Glutamatergic neuron (in vitro differentiated cells): ENCODE measurements around the gene MPP3. TPM values are rescaled to one million over a fixed set of nuclear protein-coding genes. Genes with fewer than 3 reads are reported as not detected.
A peak's percentile ranks its signal among the peaks of the same experiment; 100 is the strongest.

Experiments
- DNase-seq: peaks from one replicate; pipeline ENCODE4 v3.0.0; 2022
- H3K27ac Mint-ChIP-seq: one replicate; pipeline ENCODE4 v1.8.0; 2020; ENCODE audit warnings: mild to moderate bottlenecking, mixed read lengths, inconsistent platforms; ENCODE audit not compliant: unreplicated experiment
- H3K27me3 Mint-ChIP-seq: one replicate; pipeline ENCODE4 v1.8.0; 2020; ENCODE audit warnings: mild to moderate bottlenecking, moderate library complexity, mixed read lengths, inconsistent platforms; ENCODE audit not compliant: unreplicated experiment
- H3K36me3 Mint-ChIP-seq: one replicate; pipeline ENCODE4 v1.8.0; 2020; ENCODE audit warnings: mild to moderate bottlenecking, mixed read lengths, inconsistent platforms; ENCODE audit not compliant: unreplicated experiment
- H3K4me1 Mint-ChIP-seq: one replicate; pipeline ENCODE4 v1.8.0; 2020; ENCODE audit warnings: mild to moderate bottlenecking, low read depth, mixed read lengths, inconsistent platforms; ENCODE audit not compliant: unreplicated experiment
- H3K4me3 Mint-ChIP-seq: one replicate; pipeline ENCODE4 v1.8.0; 2020; ENCODE audit warnings: mild to moderate bottlenecking, mixed read lengths, inconsistent platforms; ENCODE audit not compliant: unreplicated experiment
- H3K9me3 Mint-ChIP-seq: one replicate; pipeline ENCODE4 v1.8.0; 2020; ENCODE audit warnings: mild to moderate bottlenecking, moderate library complexity, mixed read lengths, inconsistent platforms; ENCODE audit not compliant: unreplicated experiment
- total RNA-seq: library from RNA; stranded (reverse); fragmentation: NEBNext Ultra II Directional; extraction: Animal tissue kit (Norgen Biotek cat#: 25700); gene quantifications from one replicate; pipeline ENCODE4 v1.2.1, GENCODE V29; 2021; ENCODE audit not compliant: unreplicated experiment
- TF ChIP-seq, protein P1 (sequence below): fragments of 200-600 bp; sonication (generic); IDR thresholded peaks from one replicate; pipeline ENCODE4 v1.5.0; 2021; ENCODE audit not compliant: partially characterized antibody, unreplicated experiment

Gene MPP3
- total RNA-seq, 1 donor from 2014 or later = 22.9 TPM

DNA sequence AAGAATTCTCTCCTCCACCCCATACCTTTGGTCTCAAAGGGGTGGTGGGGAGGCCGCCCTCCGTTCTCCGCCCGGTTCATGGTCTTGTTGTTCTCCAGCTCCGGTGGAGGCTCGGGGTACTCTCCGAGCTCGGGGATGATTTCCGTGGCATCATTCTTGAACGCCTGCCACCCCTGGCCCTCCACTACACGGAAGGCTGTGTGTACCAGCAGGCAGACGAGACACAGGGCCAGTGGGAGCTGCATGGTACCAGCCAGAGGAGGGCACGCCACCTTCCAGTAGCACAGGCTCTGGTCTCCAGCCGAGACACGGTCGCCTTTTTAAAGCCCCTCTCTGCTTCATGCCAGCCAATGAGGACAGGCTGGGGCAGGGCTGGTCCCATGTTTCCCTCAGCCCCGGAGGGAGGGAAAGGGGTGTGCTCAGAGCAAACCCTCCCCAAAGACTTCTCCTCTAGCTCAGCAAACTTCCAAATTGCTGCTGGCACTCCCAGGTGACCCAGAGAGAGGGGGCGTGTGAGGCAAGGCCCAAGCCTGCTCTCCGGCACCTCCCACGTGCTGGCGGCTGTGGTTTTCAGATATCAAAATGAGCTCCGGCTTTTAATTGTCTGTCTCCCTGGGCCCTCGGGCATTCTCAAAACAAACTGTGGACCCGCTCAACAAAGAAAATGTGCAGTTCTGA is 74.3 kb downstream of the MPP3 start, which contains the start of gene SOST:
Gene SOST (minus strand): TSS at position 295 of the 678 bp plus-strand sequence. CDS start 50 bp downstream, at position 245.
- TF ChIP-seq, protein P1, sequence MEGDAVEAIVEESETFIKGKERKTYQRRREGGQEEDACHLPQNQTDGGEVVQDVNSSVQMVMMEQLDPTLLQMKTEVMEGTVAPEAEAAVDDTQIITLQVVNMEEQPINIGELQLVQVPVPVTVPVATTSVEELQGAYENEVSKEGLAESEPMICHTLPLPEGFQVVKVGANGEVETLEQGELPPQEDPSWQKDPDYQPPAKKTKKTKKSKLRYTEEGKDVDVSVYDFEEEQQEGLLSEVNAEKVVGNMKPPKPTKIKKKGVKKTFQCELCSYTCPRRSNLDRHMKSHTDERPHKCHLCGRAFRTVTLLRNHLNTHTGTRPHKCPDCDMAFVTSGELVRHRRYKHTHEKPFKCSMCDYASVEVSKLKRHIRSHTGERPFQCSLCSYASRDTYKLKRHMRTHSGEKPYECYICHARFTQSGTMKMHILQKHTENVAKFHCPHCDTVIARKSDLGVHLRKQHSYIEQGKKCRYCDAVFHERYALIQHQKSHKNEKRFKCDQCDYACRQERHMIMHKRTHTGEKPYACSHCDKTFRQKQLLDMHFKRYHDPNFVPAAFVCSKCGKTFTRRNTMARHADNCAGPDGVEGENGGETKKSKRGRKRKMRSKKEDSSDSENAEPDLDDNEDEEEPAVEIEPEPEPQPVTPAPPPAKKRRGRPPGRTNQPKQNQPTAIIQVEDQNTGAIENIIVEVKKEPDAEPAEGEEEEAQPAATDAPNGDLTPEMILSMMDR = no peak
- Mint-ChIP-seq H3K27me3 (peaks cover 7% of the 10 kb centered on the region), H3K4me3 (no peak within 1 kb of the TSS), H3K36me3 (no peaks in the 10 kb centered on the region), H3K27ac (no peak within 1 kb of the TSS), H3K4me1 (no peaks in the 10 kb centered on the region), H3K9me3 (no peaks in the 10 kb centered on the region)
- DNase-seq = no peak

DNA sequence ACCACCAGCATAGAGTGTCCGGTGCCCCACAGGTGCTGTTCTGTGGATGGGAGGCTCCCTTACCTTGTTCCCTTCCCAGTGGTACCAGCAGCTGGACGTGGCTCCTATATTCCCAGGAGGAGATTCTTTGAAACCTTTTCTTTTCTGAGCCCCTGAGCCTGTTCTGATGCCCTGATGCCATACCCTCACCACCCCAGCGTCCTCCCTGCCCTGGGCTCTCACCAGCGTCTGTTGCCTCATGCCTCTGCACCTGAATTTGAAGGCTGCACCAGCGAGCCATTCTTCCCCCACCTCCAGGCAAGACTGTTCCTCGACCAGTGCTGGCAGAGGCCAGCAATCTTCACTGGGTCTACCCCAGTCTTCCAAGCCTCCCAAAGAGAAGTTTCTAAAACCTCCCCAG is 74.9 kb downstream of the MPP3 start:
- Mint-ChIP-seq H3K9me3 (no peaks in the 10 kb centered on the region), H3K4me3 (no peak overlapping the region), H3K4me1 (no peaks in the 10 kb centered on the region), H3K27me3 (peaks cover 7% of the 10 kb centered on the region), H3K36me3 (no peaks in the 10 kb centered on the region), H3K27ac (no peak overlapping the region)
- TF ChIP-seq, protein P1 = no peak
- DNase-seq = no peak

DNA sequence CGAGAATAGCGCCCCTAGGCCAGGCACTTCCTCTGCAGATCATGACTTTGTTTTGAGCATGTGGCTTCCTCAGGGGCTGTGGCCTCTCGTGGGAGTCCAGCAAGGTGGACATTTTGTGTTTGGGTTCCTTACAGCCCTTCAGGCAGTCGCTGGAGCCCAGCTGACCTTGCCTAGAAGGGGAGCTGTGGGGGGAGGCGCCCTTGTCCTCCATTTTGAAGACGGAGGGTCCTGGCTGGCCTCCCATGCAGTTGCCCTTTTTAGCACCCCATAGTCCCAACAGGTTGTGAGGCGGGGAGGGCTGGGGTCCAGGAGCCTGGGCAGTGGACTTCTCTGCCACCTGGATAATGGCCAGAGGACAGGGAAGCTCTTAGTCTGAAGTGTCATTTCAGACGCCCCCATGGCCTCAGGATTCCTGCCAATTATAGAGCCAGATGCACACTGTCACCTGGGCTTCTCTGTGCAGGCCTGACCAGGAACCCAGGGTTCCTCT is 75.7 kb downstream of the MPP3 start:
- TF ChIP-seq, protein P1 = no peak
- no peaks in the 10 kb centered on the region for H3K4me1 Mint-ChIP-seq
- H3K27ac Mint-ChIP-seq = no peak overlapping the region
- peaks cover 9% of the 10 kb centered on the region for H3K27me3 Mint-ChIP-seq
- H3K9me3 Mint-ChIP-seq = no peaks in the 10 kb centered on the region
- H3K4me3 Mint-ChIP-seq = no peak overlapping the region
- no peaks in the 10 kb centered on the region for H3K36me3 Mint-ChIP-seq
- no peak for DNase-seq

DNA sequence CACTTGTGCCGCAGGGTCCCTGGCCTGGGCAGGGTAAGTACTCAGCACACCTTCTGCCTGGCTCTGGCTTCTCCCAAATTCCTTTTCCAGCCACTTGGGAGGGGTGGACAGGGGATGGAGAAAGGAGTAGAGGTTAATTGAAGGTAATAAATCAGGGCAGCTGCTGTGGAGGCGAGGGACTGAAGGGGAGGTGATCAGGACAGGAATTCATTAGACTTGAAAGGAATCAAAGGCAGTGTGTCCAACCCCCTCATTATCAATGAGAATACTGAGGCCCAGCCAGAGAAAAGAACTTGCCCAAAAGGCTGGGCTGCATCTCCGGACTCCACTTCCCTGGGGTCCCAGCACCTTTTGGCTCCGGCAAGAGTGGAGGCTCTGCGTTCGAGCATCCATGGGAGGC is 76.7 kb downstream of the MPP3 start:
- Mint-ChIP-seq H3K9me3 (no peaks in the 10 kb centered on the region), H3K4me3 (peak overlapping the region; percentile 57), H3K4me1 (no peaks in the 10 kb centered on the region), H3K36me3 (no peaks in the 10 kb centered on the region), H3K27ac (no peak overlapping the region), H3K27me3 (peaks cover 9% of the 10 kb centered on the region)
- no peak for DNase-seq
- TF ChIP-seq, protein P1 = no peak

DNA sequence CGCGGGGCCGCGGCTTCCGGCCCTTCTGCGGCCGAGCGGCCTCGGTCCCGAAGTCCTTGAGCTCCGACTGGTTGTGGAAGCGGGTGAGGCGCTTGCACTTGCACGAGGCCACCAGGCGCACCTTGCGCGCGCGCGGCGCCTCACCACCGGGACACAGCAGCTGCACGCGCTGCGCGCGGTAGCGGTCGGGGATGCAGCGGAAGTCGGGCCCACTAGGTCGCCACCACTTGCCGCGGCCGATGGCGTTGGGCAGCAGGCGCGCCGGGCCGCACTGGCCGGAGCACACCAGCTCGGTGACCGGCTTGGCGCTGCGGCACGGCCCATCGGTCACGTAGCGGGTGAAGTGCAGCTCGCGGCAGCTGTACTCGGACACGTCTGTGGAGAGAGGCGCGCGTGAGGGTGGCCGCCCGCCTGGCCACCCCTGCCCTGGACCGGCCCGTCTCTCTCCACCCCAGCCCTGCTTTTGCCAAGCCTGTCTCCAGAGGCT is 77.5 kb downstream of the MPP3 start:
- Mint-ChIP-seq H3K36me3 (no peaks in the 10 kb centered on the region), H3K4me3 (peak overlapping the region; percentile 57), H3K27me3 (peaks cover 9% of the 10 kb centered on the region), H3K4me1 (no peaks in the 10 kb centered on the region), H3K27ac (no peak overlapping the region), H3K9me3 (no peaks in the 10 kb centered on the region)
- TF ChIP-seq, protein P1 = peak; percentile 34
- DNase-seq = peak; percentile 65
